VCaP (cell line): Measurements from ENCODE around the gene PKIG.

ENCODE experiments used
- H3K27ac ChIP-seq: fragments of 450-650 bp; 2 replicates; pipeline ENCODE4 v1.5.1; 2017
- CTCF ChIP-seq: fragments of 450-650 bp; conservative IDR thresholded peaks from 2 replicates; pipeline ENCODE4 v1.5.1; 2017; ENCODE audit warnings: mild to moderate bottlenecking, moderate library complexity

The PKIG gene

GRCh38 chr20:44580581-44581268, 1.7 kb upstream of the PKIG start:
- peak overlapping the region; percentile 55 for H3K27ac ChIP-seq
- TF ChIP-seq CTCF: no peak

- TF ChIP-seq CTCF: no peak
- peak overlapping the region; percentile 55; the same call in 1 of the 2 replicates for H3K27ac ChIP-seq
Measured at GRCh38 chr20:44581515-44581914, 864 bp upstream of the PKIG start.

GRCh38 chr20:44583157-44583556, 778 bp downstream of the PKIG start:
- no peak for TF ChIP-seq CTCF
- peak overlapping the region; percentile 55; the same call in 1 of the 2 replicates for H3K27ac ChIP-seq

- no peak overlapping the region for H3K27ac ChIP-seq
- TF ChIP-seq CTCF: no peak
Measured at GRCh38 chr20:44584162-44584561, 1.8 kb downstream of the PKIG start.

- no peak for TF ChIP-seq CTCF
- H3K27ac ChIP-seq: no peak overlapping the region
Measured at GRCh38 chr20:44585057-44585963, 2.9 kb downstream of the PKIG start.

- no peak overlapping the region for H3K27ac ChIP-seq
- no peak for TF ChIP-seq CTCF
Measured at GRCh38 chr20:44586289-44586911, 4.0 kb downstream of the PKIG start.
